Breast epithelium (tissue), 3 donors: ENCODE data around the gene COL26A1.

Source experiments
- CTCF ChIP-seq, 3 donors: fragments of 450-650 bp; IDR thresholded peaks; one replicate each; pipeline ENCODE4 v1.5.1; 2016 to 2017; ENCODE audit warnings: antibody characterized with exemption in 3 of 3, mild to moderate bottlenecking in 3 of 3, moderate library complexity in 3 of 3
- POLR2AphosphoS5 ChIP-seq, 3 donors: sonication (generic); formaldehyde crosslinking; IDR thresholded peaks; one replicate each; pipeline ENCODE4 v1.6.1; 2017; ENCODE audit warnings: antibody characterized with exemption in 3 of 3

- TF ChIP-seq CTCF (IDR thresholded peaks at IDR 0.05) = no peak
- TF ChIP-seq POLR2AphosphoS5 (IDR thresholded peaks at IDR 0.05) = no peak
These were observed 174.5 kb downstream of the COL26A1 start for GRCh38 chr7:101537205-101537604.
